ENCODE data around the gene ELL.
"Not testable (repeated sequence)": the region's sequence is repeated elsewhere in the genome, so short reads cannot be mapped to it uniquely, and the experiment has no call there.

The ELL gene

GRCh38 chr19:18406749-18407148 is 115.1 kb downstream of the ELL start:
- no peak overlapping the region for H3K4me3 ChIP-seq (replicated peaks; ENCODE audit: low read depth, low read length)
- no peak for DNase-seq (ENCODE audit: extremely low read depth, low read depth)
- TF ChIP-seq CTCF (IDR thresholded peaks at IDR 0.05; ENCODE audit: low read depth, low read length, missing control alignments) = no peak

- not testable (repeated sequence) for DNase-seq (ENCODE audit: extremely low read depth, low read depth); H3K4me3 ChIP-seq (replicated peaks; ENCODE audit: low read depth, low read length)
Observed at GRCh38 chr19:18405754-18406153, 116.1 kb downstream of the ELL start.

GRCh38 chr19:18402455-18403248 is 119.2 kb downstream of the ELL start:
- not testable (repeated sequence) for DNase-seq (ENCODE audit: extremely low read depth, low read depth); H3K4me3 ChIP-seq (replicated peaks; ENCODE audit: low read depth, low read length)

GRCh38 chr19:18401580-18402112 is 120.2 kb downstream of the ELL start:
- TF ChIP-seq CTCF (IDR thresholded peaks at IDR 0.05; ENCODE audit: low read depth, low read length, missing control alignments) = peak; percentile 56
- H3K4me3 ChIP-seq (replicated peaks; ENCODE audit: low read depth, low read length) = no peak overlapping the region
- DNase-seq (ENCODE audit: extremely low read depth, low read depth) = no peak

GRCh38 chr19:18399008-18399407 is 122.9 kb downstream of the ELL start:
- no peak for DNase-seq (ENCODE audit: extremely low read depth, low read depth)
- no peak overlapping the region for H3K4me3 ChIP-seq (replicated peaks; ENCODE audit: low read depth, low read length)
- no peak for TF ChIP-seq CTCF (IDR thresholded peaks at IDR 0.05; ENCODE audit: low read depth, low read length, missing control alignments)

GRCh38 chr19:18397242-18398202 is 124.3 kb downstream of the ELL start, which contains the start of gene LRRC25:
LRRC25 (minus strand) TSS chr19:18397622; CDS start chr19:18396963, 659 bp downstream.
- no peak within 1 kb of the TSS for H3K4me3 ChIP-seq (replicated peaks; ENCODE audit: low read depth, low read length)
- TF ChIP-seq CTCF (IDR thresholded peaks at IDR 0.05; ENCODE audit: low read depth, low read length, missing control alignments) = no peak
- DNase-seq (ENCODE audit: extremely low read depth, low read depth) = no peak

GRCh38 chr19:18396471-18397241 is 125.2 kb downstream of the ELL start:
- TF ChIP-seq CTCF (IDR thresholded peaks at IDR 0.05; ENCODE audit: low read depth, low read length, missing control alignments) = no peak
- DNase-seq (ENCODE audit: extremely low read depth, low read depth) = no peak
- no peak overlapping the region for H3K4me3 ChIP-seq (replicated peaks; ENCODE audit: low read depth, low read length)
